Right hindlimb (tissue), 1 donor: ENCODE data around the gene HRH3.

Experiments used
- DNase-seq: peaks from one replicate; pipeline ENCODE4 v3.0.0-alpha.2; 2018

HRH3 gene

GRCh38 chr20:62228982-62229545 is 9.0 kb upstream of the HRH3 start:
- no peak for DNase-seq

GRCh38 chr20:62227977-62228958 is 8.2 kb upstream of the HRH3 start:
- no peak for DNase-seq

- DNase-seq: no peak
These were observed 7.5 kb upstream of the HRH3 start for GRCh38 chr20:62227591-62227976.

- no peak for DNase-seq
These were observed 6.9 kb upstream of the HRH3 start for GRCh38 chr20:62226707-62227590.

GRCh38 chr20:62225820-62226635 is 6.0 kb upstream of the HRH3 start:
- no peak for DNase-seq

- no peak for DNase-seq
These were observed 4.9 kb upstream of the HRH3 start for GRCh38 chr20:62225026-62225425.

GRCh38 chr20:62224113-62224855 is 4.2 kb upstream of the HRH3 start:
- DNase-seq: no peak

- DNase-seq: no peak
These were observed 3.5 kb upstream of the HRH3 start for GRCh38 chr20:62223571-62223970.

- no peak for DNase-seq
These were observed 2.9 kb upstream of the HRH3 start for GRCh38 chr20:62222972-62223371.

- no peak for DNase-seq
These were observed 2.3 kb upstream of the HRH3 start for GRCh38 chr20:62222266-62222850.

GRCh38 chr20:62220666-62221568 is 839 bp upstream of the HRH3 start:
- DNase-seq: no peak

- no peak for DNase-seq
These were observed 732 bp downstream of the HRH3 start for GRCh38 chr20:62219101-62219991.

GRCh38 chr20:62217913-62218773 is 1.9 kb downstream of the HRH3 start:
- no peak for DNase-seq

- DNase-seq: no peak
These were observed 3.2 kb downstream of the HRH3 start for GRCh38 chr20:62216636-62217566.

GRCh38 chr20:62215991-62216635 is 4.0 kb downstream of the HRH3 start:
- DNase-seq: no peak
